B cell (primary cell): Measurements from ENCODE around the gene SLC26A8. TPM values are rescaled to one million over a fixed set of nuclear protein-coding genes. Genes with fewer than 3 reads are reported as not detected.

Source experiments
- ATAC-seq: fragments of 200-7000 bp; cut with Tn5 transposase; one replicate; pipeline ENCODE4 v1.10.0; 2021; ENCODE audit warnings: low read depth, mild to moderate bottlenecking, moderate number of reproducible peaks, moderate library complexity
- CTCF ChIA-PET: fragments of 350-600 bp; sonication (Branson Sonifier 250); formaldehyde crosslinking; loops from one replicate; lab custom pipeline; 2021; ENCODE audit warnings: antibody characterized with exemption, inconsistent platforms; lab: Charles Lee
- POLR2A ChIA-PET: fragments of 350-600 bp; sonication (Branson Sonifier 250); formaldehyde crosslinking; loops from one replicate; lab custom pipeline; 2021; ENCODE audit warnings: antibody characterized with exemption; lab: Charles Lee
- DNase-seq: peaks from one replicate; pipeline ENCODE4 v3.0.0; 2013
- H2AFZ ChIP-seq: 2 replicates; pipeline ENCODE4 v1.6.1; 2012; ENCODE audit warnings: mild to moderate bottlenecking, low read depth, low read length; ENCODE audit not compliant: insufficient read depth, poor library complexity, severe bottlenecking
- H3K27ac ChIP-seq, 2 donors: 1 replicate in 1 of 2; 2 replicates in 1 of 2; pipeline ENCODE4 v1.5.1; 2012 to 2013; ENCODE audit warnings: low read length in 2 of 2, mild to moderate bottlenecking in 2 of 2, moderate library complexity in 1 of 2
- H3K27me3 ChIP-seq, 4 experiments: fragments of 200-600 bp in 1 of 4; sonication (generic) in 1 of 4; replicated peaks in 1 of 4; 1 replicate in 2 of 4; 2 replicates in 2 of 4; pipeline versions ENCODE4 v1.6.1 to v1.7.0; 2013 to 2016; ENCODE audit warnings: low read length in 3 of 4, mild to moderate bottlenecking in 2 of 4, mixed read lengths in 1 of 4, moderate library complexity in 1 of 4; ENCODE audit not compliant: insufficient read depth in 4 of 4, control insufficient read depth in 3 of 4; ENCODE audit errors: control extremely low read depth in 1 of 4
- H3K36me3 ChIP-seq, 2 experiments: replicated peaks in 1 of 2; 1 replicate in 1 of 2; 2 replicates in 1 of 2; pipeline versions ENCODE4 v1.6.1 to v1.7.1; 2013; ENCODE audit warnings: low read length in 1 of 2; ENCODE audit not compliant: insufficient read depth in 2 of 2, control insufficient read depth in 1 of 2; ENCODE audit errors: control extremely low read depth in 1 of 2, extremely low read depth in 1 of 2
- H3K4me1 ChIP-seq, 2 donors: fragments of 200-600 bp in 1 of 2; sonication (generic) in 1 of 2; 1 replicate in 1 of 2; 2 replicates in 1 of 2; pipeline versions ENCODE4 v1.5.1 to v1.6.1; 2013 to 2017; ENCODE audit warnings: low read length in 2 of 2; ENCODE audit not compliant: control insufficient read depth in 2 of 2, insufficient read depth in 2 of 2
- H3K4me2 ChIP-seq: replicated peaks from 2 replicates; pipeline ENCODE3; 2012; ENCODE audit warnings: mild to moderate bottlenecking, low read depth, low read length; ENCODE audit not compliant: poor library complexity, severe bottlenecking
- H3K4me3 ChIP-seq, 5 experiments: fragments of 200-600 bp in 1 of 5; sonication (generic) in 1 of 5; 1 replicate in 3 of 5; 2 replicates in 2 of 5; pipeline versions ENCODE4 v1.5.1 to v1.7.0; 2011 to 2016; ENCODE audit warnings: low read length in 4 of 5, mild to moderate bottlenecking in 4 of 5, low read depth in 2 of 5, control low read depth in 1 of 5, moderate library complexity in 1 of 5; ENCODE audit not compliant: insufficient read depth in 1 of 5; ENCODE audit errors: control extremely low read depth in 1 of 5, extremely low read depth in 1 of 5
- H3K79me2 ChIP-seq: fragments of 200-600 bp; sonication (generic); one replicate; pipeline ENCODE4 v1.6.0; 2016; ENCODE audit warnings: low read length; ENCODE audit not compliant: control insufficient read depth, insufficient read depth
- H3K9ac ChIP-seq: fragments of 200-600 bp; sonication (generic); 2 replicates; pipeline ENCODE4 v1.6.1; 2017; ENCODE audit warnings: mild to moderate bottlenecking, low read length, moderate library complexity
- H3K9me3 ChIP-seq, 3 donors: one replicate each; pipeline versions ENCODE4 v1.6.1 to v1.7.1; 2013; ENCODE audit warnings: low read length in 2 of 3; ENCODE audit not compliant: control insufficient read depth in 2 of 3, insufficient read depth in 1 of 3; ENCODE audit errors: control extremely low read depth in 1 of 3
- H4K20me1 ChIP-seq: 2 replicates; pipeline ENCODE4 v1.6.0; 2012; ENCODE audit warnings: mild to moderate bottlenecking, low read length; ENCODE audit not compliant: insufficient read depth, control insufficient read depth, poor library complexity, severe bottlenecking
- H3K27ac Mint-ChIP-seq: one replicate; pipeline ENCODE4 v1.8.0; 2021; ENCODE audit warnings: mixed read lengths
- H3K27me3 Mint-ChIP-seq: one replicate; pipeline ENCODE4 v1.8.0; 2021; ENCODE audit warnings: mixed read lengths
- H3K4me1 Mint-ChIP-seq: one replicate; pipeline ENCODE4 v1.8.0; 2021; ENCODE audit warnings: mixed read lengths
- H3K4me3 Mint-ChIP-seq: one replicate; pipeline ENCODE4 v1.8.0; 2021; ENCODE audit warnings: mixed read lengths
- H3K9me3 Mint-ChIP-seq: one replicate; pipeline ENCODE4 v1.8.0; 2022; ENCODE audit warnings: mixed read lengths; ENCODE audit not compliant: insufficient read depth
- CTCF ChIP-seq: fragments of 200-600 bp; IDR thresholded peaks from one replicate; pipeline ENCODE4 v1.8.0; 2022; ENCODE audit warnings: antibody characterized with exemption, mild to moderate bottlenecking
- EZH2 ChIP-seq: IDR thresholded peaks from 2 replicates; pipeline ENCODE4 v1.6.1; 2012; ENCODE audit warnings: borderline replicate concordance, low read depth, mild to moderate bottlenecking, moderate library complexity, low read length; ENCODE audit not compliant: insufficient read depth, poor library complexity, severe bottlenecking
- WGBS: methylation state at CpG from one replicate; pipeline ENCODE4 v1.1.5; 2013; ENCODE audit warnings: missing lambda C conversion rate; ENCODE audit not compliant: insufficient coverage; 5-methylcytosine and 5-hydroxymethylcytosine counted together
- intact Hi-C: fragments of 100-400 bp; cut with micrococcal nuclease; formaldehyde crosslinking; loops from one replicate; pipeline ENCODE4 v1.10.0; 2022
- polyA plus RNA-seq: library from polyadenylated mRNA; depleted of rRNA; stranded (reverse); fragments of >200 nt; gene quantifications from 2 replicates; pipeline ENCODE4 v1.2.3, GENCODE V29; 2012
- total RNA-seq, 2 donors: library from RNA; stranded (reverse); fragments of 120-200 nt in 1 of 2; gene quantifications; 1 replicate in 1 of 2; 2 replicates in 1 of 2; pipeline versions ENCODE4 v1.2.3 to v1.2.4, GENCODE V29; 2013 to 2022

The SLC26A8 gene
- total and polyA plus RNA-seq, 2 donors (not counting 1 experiment from before 2014, with no cell fraction given): 0.01 TPM; not detected in 1

- H3K27me3 Mint-ChIP-seq: no peaks in the 10 kb centered on the region
- Histone ChIP-seq H3K9ac (no peak overlapping the region), H2AFZ (no peak overlapping the region), H3K9me3 (no peaks in the 10 kb centered on the region), H3K27me3 (no peaks in the 10 kb centered on the region), H4K20me1 (peaks cover 25% of the 10 kb centered on the region), H3K4me1 (peaks cover 6 to 9% of the 10 kb centered on the region in 2 donors), H3K36me3 (peaks cover 4 to 44% of the 10 kb centered on the region in 2 experiments), H3K79me2 (peaks cover 83% of the 10 kb centered on the region), H3K4me3 (no peak overlapping the region), H3K27ac (no peak overlapping the region), H3K4me2 (no peak overlapping the region)
- H3K4me1 Mint-ChIP-seq: peaks cover 2% of the 10 kb centered on the region
- WGBS: 100% methylated on average over 2 of the region's 2 CpGs
- DNase-seq (no peak), ATAC-seq (no peak)
- ChIA-PET POLR2A (no interaction called here), CTCF (no interaction called here)
- H3K9me3 Mint-ChIP-seq: no peaks in the 10 kb centered on the region
- TF ChIP-seq EZH2: no peak
- TF ChIP-seq CTCF: no peak
- no peak overlapping the region for H3K27ac Mint-ChIP-seq
- intact Hi-C loops: no loop called here
- H3K4me3 Mint-ChIP-seq: no peak overlapping the region
These were observed 30.5 kb upstream of the SLC26A8 start for GRCh38 chr6:36054956-36055355.

- intact Hi-C loops: no loop called here
- DNase-seq: no peak
- TF ChIP-seq CTCF (no peak), EZH2 (no peak)
- H3K4me1 Mint-ChIP-seq: peaks cover 2% of the 10 kb centered on the region
- Histone ChIP-seq H3K36me3 (peaks cover 4 to 39% of the 10 kb centered on the region in 2 experiments), H3K4me1 (peaks cover 12 to 14% of the 10 kb centered on the region in 2 donors), H2AFZ (no peak overlapping the region), H3K9me3 (no peaks in the 10 kb centered on the region), H3K27ac (no peak overlapping the region), H3K79me2 (peaks cover 83% of the 10 kb centered on the region), H4K20me1 (peaks cover 25% of the 10 kb centered on the region), H3K4me2 (no peak overlapping the region), H3K9ac (no peak overlapping the region), H3K4me3 (no peak overlapping the region), H3K27me3 (no peaks in the 10 kb centered on the region)
- no CpG with 5 or more reads among the region's 2 CpGs for WGBS
- POLR2A ChIA-PET: no interaction called here
- H3K27ac Mint-ChIP-seq: no peak overlapping the region
- ATAC-seq: no peak
- H3K9me3 Mint-ChIP-seq: no peaks in the 10 kb centered on the region
- CTCF ChIA-PET: no interaction called here
- no peak overlapping the region for H3K4me3 Mint-ChIP-seq
- H3K27me3 Mint-ChIP-seq: no peaks in the 10 kb centered on the region
These were observed 30.0 kb upstream of the SLC26A8 start for GRCh38 chr6:36054415-36054814.
